ENCODE measurements around the gene NEK9.
"Not testable (repeated sequence)": the region's sequence is repeated elsewhere in the genome, so short reads cannot be mapped to it uniquely, and the experiment has no call there.

Gene NEK9

DNA sequence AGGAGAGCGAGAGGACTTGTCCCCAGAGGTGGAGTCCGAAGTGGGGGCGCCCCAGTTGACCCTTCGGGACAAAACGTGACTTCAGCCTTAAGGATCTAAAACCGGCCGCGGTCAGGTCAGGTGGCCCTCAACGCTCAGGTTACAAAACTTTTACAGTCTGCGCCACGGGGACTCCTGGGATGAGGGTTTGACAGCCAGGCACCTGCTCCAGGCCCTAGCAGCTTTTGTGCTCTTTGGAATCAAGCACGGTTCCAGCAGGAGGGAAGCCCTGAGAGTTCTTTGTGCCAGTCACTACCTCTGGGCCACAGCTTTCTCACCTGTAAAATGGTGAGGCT is 57.1 kb downstream of the NEK9 start:
- Histone ChIP-seq H3K27ac (ENCODE audit: low read length) (peak overlapping the region; percentile 79; the same call in 1 of the 2 replicates), H3K79me2 (ENCODE audit: low read length) (peaks cover 5% of the 10 kb centered on the region; the same call in 1 of the 2 replicates), H3K9me2 (replicated peaks; ENCODE audit: insufficient read depth, low read length) (no peaks in the 10 kb centered on the region), H2AFZ (ENCODE audit: low read length) (peak overlapping the region; percentile 84), H3K36me3 (replicated peaks; ENCODE audit: insufficient read depth, low read length) (no peaks in the 10 kb centered on the region), H3K9ac (ENCODE audit: low read length) (peak overlapping the region; percentile 72), H3F3A (ENCODE audit: insufficient read depth, low read length) (no peaks in the 10 kb centered on the region), H3K4me3 (ENCODE audit: low read length) (peak overlapping the region; percentile 71), H3K9me3 (replicated peaks; ENCODE audit: insufficient read depth, low read length) (no peaks in the 10 kb centered on the region), H3K4me1 (ENCODE audit: low read length) (0 out of 2 replicates have a peak, but pooled peaks cover 4% of the 10 kb centered on the region), H4K20me1 (ENCODE audit: insufficient read depth, low read length) (no peaks in the 10 kb centered on the region), H3K27me3 (replicated peaks; ENCODE audit: insufficient read depth, low read length) (no peaks in the 10 kb centered on the region), H3K4me2 (ENCODE audit: low read depth, low read length) (peak overlapping the region; percentile 76; the same call in 1 of the 2 replicates)
- peak; percentile 20 for DNase-seq
- TF ChIP-seq EZH2phosphoT487 (IDR thresholded peaks at IDR 0.05; ENCODE audit: low read length) = no peak

DNA sequence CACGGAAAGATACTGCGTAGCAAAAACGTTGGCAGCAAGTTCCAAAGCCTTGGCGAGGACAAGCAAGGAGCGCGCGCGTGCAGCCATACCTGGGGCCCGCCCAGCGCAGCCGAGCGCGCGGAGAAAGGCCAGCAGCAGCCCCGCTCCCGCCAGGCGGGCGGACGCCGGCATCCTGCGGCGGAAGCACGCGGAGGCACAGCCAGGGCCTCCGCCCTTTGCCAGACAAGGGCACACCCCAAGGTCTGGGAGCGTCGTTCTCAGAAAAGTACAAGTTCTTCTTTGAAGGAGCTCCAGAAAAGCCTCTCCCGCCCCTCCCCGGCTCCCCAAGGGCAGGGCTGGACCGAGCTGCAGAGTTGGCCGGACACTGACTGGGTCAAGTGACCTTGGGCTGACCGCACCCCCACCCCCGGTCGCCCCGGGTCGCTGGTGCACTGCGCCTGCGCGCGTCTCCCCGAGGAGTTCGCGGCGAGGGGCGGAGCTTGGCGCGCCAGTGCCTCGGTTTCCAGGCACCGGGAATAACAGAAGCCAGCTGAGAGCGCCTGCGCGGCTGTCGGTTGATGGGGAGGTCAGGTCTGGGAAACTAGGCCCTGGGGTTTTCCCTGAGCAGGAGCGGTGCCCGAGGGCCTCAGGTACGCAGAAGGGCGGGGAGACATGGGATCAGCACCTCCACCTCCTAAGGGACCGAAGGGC is 57.6 kb downstream of the NEK9 start, which contains the start of gene ZC2HC1C:
ZC2HC1C (plus strand) TSS at position 521 of the 690 bp plus-strand sequence. CDS start 933 bp downstream, outside the sequence.
- H3K9me2 ChIP-seq (replicated peaks; ENCODE audit: insufficient read depth, low read length) = no peaks in the 10 kb centered on the region
- H2AFZ ChIP-seq (ENCODE audit: low read length) = peak within 1 kb of the TSS; percentile 84
- H3F3A ChIP-seq (ENCODE audit: insufficient read depth, low read length) = no peaks in the 10 kb centered on the region
- peak; percentile 72 for DNase-seq
- H3K9me3 ChIP-seq (replicated peaks; ENCODE audit: insufficient read depth, low read length) = no peaks in the 10 kb centered on the region
- H3K4me2 ChIP-seq (ENCODE audit: low read depth, low read length) = peak within 1 kb of the TSS; percentile 76
- H3K79me2 ChIP-seq (ENCODE audit: low read length) = peaks cover 5% of the 10 kb centered on the region; the same call in 1 of the 2 replicates
- H3K27me3 ChIP-seq (replicated peaks; ENCODE audit: insufficient read depth, low read length) = no peaks in the 10 kb centered on the region
- H4K20me1 ChIP-seq (ENCODE audit: insufficient read depth, low read length) = no peaks in the 10 kb centered on the region
- H3K27ac ChIP-seq (ENCODE audit: low read length) = peak within 1 kb of the TSS; percentile 79
- no peaks in the 10 kb centered on the region for H3K36me3 ChIP-seq (replicated peaks; ENCODE audit: insufficient read depth, low read length)
- TF ChIP-seq EZH2 (optimal IDR thresholded peaks at IDR 0.05; ENCODE audit: low read depth, low read length) = no peak
- H3K4me3 ChIP-seq (ENCODE audit: low read length) = peak within 1 kb of the TSS; percentile 71
- H3K4me1 ChIP-seq (ENCODE audit: low read length) = 0 out of 2 replicates have a peak, but pooled peaks cover 4% of the 10 kb centered on the region
- H3K9ac ChIP-seq (ENCODE audit: low read length) = peak within 1 kb of the TSS; percentile 72

GRCh38 chr14:75068294-75069120 is 58.3 kb downstream of the NEK9 start:
- H3K27ac ChIP-seq (ENCODE audit: low read length) = peak overlapping the region; percentile 79; the same call in 1 of the 2 replicates
- H3K9me2 ChIP-seq (replicated peaks; ENCODE audit: insufficient read depth, low read length) = no peaks in the 10 kb centered on the region
- H3K4me3 ChIP-seq (ENCODE audit: low read length) = peak overlapping the region; percentile 71
- H3K36me3 ChIP-seq (replicated peaks; ENCODE audit: insufficient read depth, low read length) = no peaks in the 10 kb centered on the region
- no peaks in the 10 kb centered on the region for H3K27me3 ChIP-seq (replicated peaks; ENCODE audit: insufficient read depth, low read length)
- peak overlapping the region; percentile 72 for H3K9ac ChIP-seq (ENCODE audit: low read length)
- H3K9me3 ChIP-seq (replicated peaks; ENCODE audit: insufficient read depth, low read length) = no peaks in the 10 kb centered on the region
- H3F3A ChIP-seq (ENCODE audit: insufficient read depth, low read length) = no peaks in the 10 kb centered on the region
- H2AFZ ChIP-seq (ENCODE audit: low read length) = peak overlapping the region; percentile 84
- 0 out of 2 replicates have a peak, but pooled peaks cover 4% of the 10 kb centered on the region for H3K4me1 ChIP-seq (ENCODE audit: low read length)
- peaks cover 8% of the 10 kb centered on the region for H3K79me2 ChIP-seq (ENCODE audit: low read length)
- peak overlapping the region; percentile 76 for H3K4me2 ChIP-seq (ENCODE audit: low read depth, low read length)
- no peak for TF ChIP-seq EZH2phosphoT487 (IDR thresholded peaks at IDR 0.05; ENCODE audit: low read length)
- TF ChIP-seq EZH2 (optimal IDR thresholded peaks at IDR 0.05; ENCODE audit: low read depth, low read length) = no peak
- TF ChIP-seq, protein P1, sequence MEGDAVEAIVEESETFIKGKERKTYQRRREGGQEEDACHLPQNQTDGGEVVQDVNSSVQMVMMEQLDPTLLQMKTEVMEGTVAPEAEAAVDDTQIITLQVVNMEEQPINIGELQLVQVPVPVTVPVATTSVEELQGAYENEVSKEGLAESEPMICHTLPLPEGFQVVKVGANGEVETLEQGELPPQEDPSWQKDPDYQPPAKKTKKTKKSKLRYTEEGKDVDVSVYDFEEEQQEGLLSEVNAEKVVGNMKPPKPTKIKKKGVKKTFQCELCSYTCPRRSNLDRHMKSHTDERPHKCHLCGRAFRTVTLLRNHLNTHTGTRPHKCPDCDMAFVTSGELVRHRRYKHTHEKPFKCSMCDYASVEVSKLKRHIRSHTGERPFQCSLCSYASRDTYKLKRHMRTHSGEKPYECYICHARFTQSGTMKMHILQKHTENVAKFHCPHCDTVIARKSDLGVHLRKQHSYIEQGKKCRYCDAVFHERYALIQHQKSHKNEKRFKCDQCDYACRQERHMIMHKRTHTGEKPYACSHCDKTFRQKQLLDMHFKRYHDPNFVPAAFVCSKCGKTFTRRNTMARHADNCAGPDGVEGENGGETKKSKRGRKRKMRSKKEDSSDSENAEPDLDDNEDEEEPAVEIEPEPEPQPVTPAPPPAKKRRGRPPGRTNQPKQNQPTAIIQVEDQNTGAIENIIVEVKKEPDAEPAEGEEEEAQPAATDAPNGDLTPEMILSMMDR (IDR thresholded peaks at IDR 0.05; ENCODE audit: low read length) = no peak
- H4K20me1 ChIP-seq (ENCODE audit: insufficient read depth, low read length) = no peaks in the 10 kb centered on the region
- no peak for DNase-seq

DNA sequence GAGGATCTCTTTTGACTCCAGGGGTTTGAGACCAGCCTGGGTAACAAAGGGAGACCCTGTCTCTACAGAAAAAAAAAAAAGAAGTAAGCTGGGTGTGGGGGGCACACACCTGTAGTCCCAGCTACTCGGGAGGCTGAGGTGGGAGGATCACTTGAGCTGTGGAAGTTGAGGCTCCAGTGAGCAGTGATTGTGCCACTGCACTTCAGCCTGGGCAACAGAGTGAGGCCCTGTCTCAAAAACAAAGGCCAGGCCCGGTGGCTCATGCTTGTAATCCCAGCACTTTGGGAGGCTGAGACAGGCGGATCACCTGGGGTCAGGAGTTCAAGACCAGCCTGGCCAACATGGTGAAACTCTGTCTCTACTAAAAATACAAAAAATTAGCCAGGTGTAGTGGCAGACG is 59.1 kb downstream of the NEK9 start:
- not testable (repeated sequence) for H3K9ac ChIP-seq (ENCODE audit: low read length); H3F3A ChIP-seq (ENCODE audit: insufficient read depth, low read length); H3K4me3 ChIP-seq (ENCODE audit: low read length); H3K9me2 ChIP-seq (replicated peaks; ENCODE audit: insufficient read depth, low read length); H3K27ac ChIP-seq (ENCODE audit: low read length); H3K27me3 ChIP-seq (replicated peaks; ENCODE audit: insufficient read depth, low read length); H3K4me2 ChIP-seq (ENCODE audit: low read depth, low read length); H3K4me1 ChIP-seq (ENCODE audit: low read length); H4K20me1 ChIP-seq (ENCODE audit: insufficient read depth, low read length); H3K36me3 ChIP-seq (replicated peaks; ENCODE audit: insufficient read depth, low read length); H2AFZ ChIP-seq (ENCODE audit: low read length); DNase-seq; H3K9me3 ChIP-seq (replicated peaks; ENCODE audit: insufficient read depth, low read length)
- H3K79me2 ChIP-seq (ENCODE audit: low read length) = peaks cover 16% of the 10 kb centered on the region

Data from MM.1S (cell line).